H1 (cell line): ENCODE measurements around the gene RAET1E. TPM values are rescaled to one million over a fixed set of nuclear protein-coding genes. Genes with fewer than 3 reads are reported as not detected.

Experiments
- CHD2 ChIP-seq: IDR thresholded peaks from 2 replicates; pipeline ENCODE4 v1.6.1; 2012; ENCODE audit warnings: low read length, improper control_type of control experiment
- polyA plus RNA-seq, 7 experiments: library from polyadenylated mRNA; depleted of rRNA in 3 of 7; stranded (reverse) in 5 of 7; unstranded in 2 of 7; fragments of >200 nt in 5 of 7; fragments of 200-250 nt in 2 of 7; gene quantifications; 1 replicate in 5 of 7; 2 replicates in 1 of 7; 4 replicates in 1 of 7; pipeline versions ENCODE4 v1.2.1 to v1.2.3, GENCODE V29; 2011 to 2013; ENCODE audit warnings: missing spikeins in 2 of 7, mixed read lengths in 2 of 7
- total RNA-seq: library from RNA; stranded (reverse); fragmentation: NEBNext Ultra II Directional; extraction: Animal tissue kit (Norgen Biotek cat#: 25700); gene quantifications from 2 replicates; pipeline ENCODE4 v1.2.1, GENCODE V29; 2021

RAET1E gene
- total and polyA plus RNA-seq, 2 of the 8 experiments (the other 6 are each of a cell fraction or from before 2014, with no cell fraction given): not detected

DNA sequence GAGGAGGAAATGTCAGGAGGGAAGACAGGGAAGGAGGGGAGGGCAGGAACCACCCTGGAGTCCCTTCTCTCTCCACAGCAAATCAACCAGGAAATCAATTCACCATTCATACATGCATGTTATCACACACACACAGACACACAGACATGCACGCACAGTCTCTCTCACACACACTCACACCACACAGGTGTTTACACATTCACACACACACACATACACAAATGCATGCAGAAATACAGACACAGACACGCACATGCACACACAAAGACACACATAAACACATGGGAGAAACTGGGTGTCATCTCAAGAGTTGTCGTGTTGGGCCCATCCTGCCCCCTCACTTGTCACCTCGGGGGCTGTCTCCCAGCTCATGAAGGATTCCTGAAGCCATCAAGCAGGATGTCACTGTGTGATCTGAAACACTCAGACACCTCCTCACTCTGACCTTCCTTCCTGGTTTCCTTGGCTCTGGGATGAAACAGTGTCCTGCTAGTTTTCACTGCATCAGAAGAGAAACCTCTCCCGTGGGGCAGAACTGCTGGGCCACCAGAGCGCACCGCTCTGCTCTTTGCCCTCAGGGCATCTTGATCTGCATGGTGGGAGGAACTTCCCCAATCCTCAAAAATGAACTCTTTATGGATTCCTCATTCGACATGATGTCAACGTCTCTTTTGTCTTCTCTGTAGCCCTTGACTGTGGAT, 15.8 kb upstream of the RAET1E start (continued):
- TF ChIP-seq CHD2: no peak
